Liver (tissue), 9 donors: ENCODE results near the gene GALNT1. TPM values are rescaled to one million over a fixed set of nuclear protein-coding genes. Genes with fewer than 3 reads are reported as not detected.

Source experiments
- DNase-seq: peaks from one replicate; pipeline ENCODE4 v3.0.0-alpha.2; 2017; ENCODE audit warnings: low spot score
- H3K27ac ChIP-seq, 2 donors: one replicate each; pipeline ENCODE4 v1.7.0; 2013; ENCODE audit warnings: inconsistent platforms in 2 of 2, low read length in 2 of 2, control low read depth in 1 of 2, low read depth in 1 of 2, mild to moderate bottlenecking in 1 of 2
- H3K27me3 ChIP-seq, 4 donors: one replicate each; pipeline versions ENCODE4 v1.6.1 to v1.7.0; 2013; ENCODE audit warnings: low read length in 3 of 4, inconsistent platforms in 1 of 4, mild to moderate bottlenecking in 1 of 4, moderate library complexity in 1 of 4; ENCODE audit not compliant: control insufficient read depth in 4 of 4, insufficient read depth in 4 of 4
- H3K36me3 ChIP-seq, 4 donors: one replicate each; pipeline versions ENCODE4 v1.6.1 to v1.7.0; 2013; ENCODE audit warnings: low read length in 3 of 4, mild to moderate bottlenecking in 3 of 4, low read depth in 1 of 4, moderate library complexity in 1 of 4; ENCODE audit not compliant: control insufficient read depth in 4 of 4, insufficient read depth in 3 of 4
- H3K4me1 ChIP-seq, 4 donors: one replicate each; pipeline versions ENCODE4 v1.6.1 to v1.7.0; 2013; ENCODE audit warnings: low read length in 3 of 4, mild to moderate bottlenecking in 3 of 4, moderate library complexity in 1 of 4; ENCODE audit not compliant: control insufficient read depth in 4 of 4, insufficient read depth in 4 of 4
- H3K4me3 ChIP-seq, 3 donors: one replicate each; pipeline versions ENCODE4 v1.6.1 to v1.7.0; 2013; ENCODE audit warnings: low read length in 3 of 3, control low read depth in 1 of 3, low read depth in 1 of 3, mild to moderate bottlenecking in 1 of 3
- H3K9ac ChIP-seq, 2 donors: one replicate each; pipeline ENCODE4 v1.7.0; 2013; ENCODE audit warnings: low read length in 2 of 2, mild to moderate bottlenecking in 2 of 2, moderate library complexity in 2 of 2, control low read depth in 1 of 2, low read depth in 1 of 2
- H3K9me3 ChIP-seq, 4 donors: one replicate each; pipeline versions ENCODE4 v1.6.1 to v1.7.0; 2013; ENCODE audit warnings: low read length in 3 of 4; ENCODE audit not compliant: control insufficient read depth in 4 of 4
- ATF3 ChIP-seq: IDR thresholded peaks from 2 replicates; pipeline ENCODE4 v1.6.1; 2016; ENCODE audit warnings: antibody characterized with exemption
- EGR1 ChIP-seq, 2 donors: IDR thresholded peaks; 2 replicates each; pipeline ENCODE4 v1.6.1; 2016 to 2018; ENCODE audit warnings: antibody characterized with exemption in 2 of 2, low read depth in 2 of 2
- FOXA1 ChIP-seq: IDR thresholded peaks from 2 replicates; pipeline ENCODE4 v1.6.1; 2016; ENCODE audit warnings: antibody characterized with exemption
- FOXA2 ChIP-seq: IDR thresholded peaks from 2 replicates; pipeline ENCODE4 v1.6.1; 2016; ENCODE audit warnings: antibody characterized with exemption
- GABPA ChIP-seq, 2 donors: IDR thresholded peaks in 1 of 2; conservative IDR thresholded peaks in 1 of 2; 2 replicates each; pipeline ENCODE4 v1.6.1; 2016; ENCODE audit warnings: antibody characterized with exemption in 2 of 2, mild to moderate bottlenecking in 1 of 2, moderate library complexity in 1 of 2
- HNF4A ChIP-seq, 2 donors: conservative IDR thresholded peaks; 2 replicates each; pipeline ENCODE4 v1.6.1; 2016; ENCODE audit warnings: antibody characterized with exemption in 2 of 2, mild to moderate bottlenecking in 2 of 2
- HNF4G ChIP-seq: IDR thresholded peaks from 2 replicates; pipeline ENCODE4 v1.6.1; 2016; ENCODE audit warnings: antibody characterized with exemption
- JUND ChIP-seq, 2 donors: IDR thresholded peaks; 2 replicates each; pipeline ENCODE4 v1.6.1; 2016; ENCODE audit warnings: antibody characterized with exemption in 2 of 2
- MAX ChIP-seq: IDR thresholded peaks from 2 replicates; pipeline ENCODE4 v1.6.1; 2016; ENCODE audit warnings: antibody characterized with exemption
- NR2F2 ChIP-seq: IDR thresholded peaks from 2 replicates; pipeline ENCODE4 v1.6.1; 2016; ENCODE audit warnings: antibody characterized with exemption
- RAD21 ChIP-seq, 2 donors: IDR thresholded peaks; 2 replicates each; pipeline ENCODE4 v1.6.1; 2016; ENCODE audit warnings: antibody characterized with exemption in 2 of 2, mild to moderate bottlenecking in 2 of 2
- REST ChIP-seq: IDR thresholded peaks from 2 replicates; pipeline ENCODE4 v1.6.1; 2016; ENCODE audit warnings: antibody characterized with exemption, mild to moderate bottlenecking
- RXRA ChIP-seq, 2 donors: IDR thresholded peaks; 2 replicates each; pipeline ENCODE4 v1.6.1; 2017 to 2018; ENCODE audit warnings: antibody characterized with exemption in 2 of 2, mild to moderate bottlenecking in 1 of 2
- SP1 ChIP-seq: IDR thresholded peaks from 2 replicates; pipeline ENCODE4 v1.6.1; 2018; ENCODE audit warnings: antibody characterized with exemption, mild to moderate bottlenecking
- TAF1 ChIP-seq: conservative IDR thresholded peaks from 2 replicates; pipeline ENCODE4 v1.6.1; 2016; ENCODE audit warnings: antibody characterized with exemption, mild to moderate bottlenecking
- YY1 ChIP-seq: IDR thresholded peaks from 2 replicates; pipeline ENCODE4 v1.6.1; 2016; ENCODE audit warnings: antibody characterized with exemption, mild to moderate bottlenecking
- WGBS: extraction: QIAGEN DNeasy Blood & Tissue Kit; methylation state at CpG from one replicate; pipeline ENCODE4 v1.1.7; 2013; 5-methylcytosine and 5-hydroxymethylcytosine counted together
- polyA plus RNA-seq, 2 donors: library from polyadenylated mRNA; stranded (reverse) in 1 of 2; unstranded in 1 of 2; fragments of 200-250 nt in 1 of 2; fragments of >200 nt in 1 of 2; fragmentation: Nextera tagmentation in 1 of 2; extraction: Ambion mirVana in 1 of 2; gene quantifications; one replicate each; pipeline versions ENCODE4 v1.2.1 to v1.2.3, GENCODE V29; 2013 to 2015
- total RNA-seq, 2 donors: library from RNA; depleted of rRNA; stranded (reverse); fragments of >200 nt; gene quantifications; one replicate each; pipeline ENCODE4 v1.2.3, GENCODE V29; 2014
- TF ChIP-seq, protein P1 (sequence below): IDR thresholded peaks from 2 replicates; pipeline ENCODE4 v1.6.1; 2016; ENCODE audit warnings: antibody characterized with exemption
- TF ChIP-seq, protein P2 (sequence below): fragments of 150-350 bp; IDR thresholded peaks from 2 replicates; pipeline ENCODE4 v1.5.1; 2017; ENCODE audit warnings: improper control_type of control experiment, low read depth, low read length; ENCODE audit not compliant: missing input control
- donor health status: healthy.
- donor health status: healthy.
- donor health status: healthy.
- donor health status: healthy.
- donor health status: healthy.

The GALNT1 gene
- total and polyA plus RNA-seq, 4 donors, result 13.9 to 42.2 (median 26.5) TPM

DNA sequence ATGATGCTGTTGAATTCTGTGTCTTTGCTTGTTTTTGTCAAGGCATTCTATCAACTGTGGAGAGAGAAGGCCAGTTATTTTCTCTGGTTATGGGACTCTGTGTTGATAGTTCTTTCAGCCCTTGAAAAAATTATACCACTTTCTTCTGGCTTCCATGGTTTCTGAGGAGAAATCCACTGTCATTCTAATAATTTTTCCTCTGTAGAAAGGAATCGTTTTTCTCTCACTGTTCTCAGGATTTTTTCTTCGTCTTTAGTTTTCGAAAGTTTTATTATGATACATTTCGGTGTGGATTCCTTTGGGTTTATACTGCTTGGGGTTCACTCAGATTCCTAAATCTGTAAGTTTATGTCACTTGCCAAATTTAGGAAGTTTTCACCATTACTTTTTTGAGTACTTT is 6.6 kb downstream of the GALNT1 start:
- no peak for DNase-seq
- 94% methylated on average over 4 of the region's 4 CpGs for WGBS
- H3K36me3 ChIP-seq, result no peaks in the 10 kb centered on the region
- peaks cover 0 to 3% (median 0%) of the 10 kb centered on the region in 4 donors for H3K9me3 ChIP-seq
- H3K27ac ChIP-seq, result no peak overlapping the region
- H3K27me3 ChIP-seq, result no peaks in the 10 kb centered on the region
- H3K9ac ChIP-seq, result no peak overlapping the region
- no peak overlapping the region for H3K4me3 ChIP-seq
- TF ChIP-seq ATF3 (no peak), TAF1 (no peak), HNF4G (no peak), GABPA (IDR thresholded peaks at IDR 0.05 in 1 of 2, conservative IDR thresholded peaks at IDR 0.05 in 1 of 2) (no peak), FOXA1 (no peak), REST (no peak), RXRA (IDR thresholded peaks at IDR 0.05) (no peak), YY1 (no peak), SP1 (no peak), EGR1 (IDR thresholded peaks at IDR 0.05; ENCODE audit: low read depth in 2 of 2) (no peak), HNF4A (conservative IDR thresholded peaks at IDR 0.05) (no peak), RAD21 (IDR thresholded peaks at IDR 0.05) (no peak), MAX (no peak), JUND (IDR thresholded peaks at IDR 0.05) (no peak), FOXA2 (no peak), NR2F2 (no peak)
- TF ChIP-seq, protein P1, sequence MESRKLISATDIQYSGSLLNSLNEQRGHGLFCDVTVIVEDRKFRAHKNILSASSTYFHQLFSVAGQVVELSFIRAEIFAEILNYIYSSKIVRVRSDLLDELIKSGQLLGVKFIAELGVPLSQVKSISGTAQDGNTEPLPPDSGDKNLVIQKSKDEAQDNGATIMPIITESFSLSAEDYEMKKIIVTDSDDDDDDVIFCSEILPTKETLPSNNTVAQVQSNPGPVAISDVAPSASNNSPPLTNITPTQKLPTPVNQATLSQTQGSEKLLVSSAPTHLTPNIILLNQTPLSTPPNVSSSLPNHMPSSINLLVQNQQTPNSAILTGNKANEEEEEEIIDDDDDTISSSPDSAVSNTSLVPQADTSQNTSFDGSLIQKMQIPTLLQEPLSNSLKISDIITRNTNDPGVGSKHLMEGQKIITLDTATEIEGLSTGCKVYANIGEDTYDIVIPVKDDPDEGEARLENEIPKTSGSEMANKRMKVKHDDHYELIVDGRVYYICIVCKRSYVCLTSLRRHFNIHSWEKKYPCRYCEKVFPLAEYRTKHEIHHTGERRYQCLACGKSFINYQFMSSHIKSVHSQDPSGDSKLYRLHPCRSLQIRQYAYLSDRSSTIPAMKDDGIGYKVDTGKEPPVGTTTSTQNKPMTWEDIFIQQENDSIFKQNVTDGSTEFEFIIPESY, result no peak
- TF ChIP-seq, protein P2, sequence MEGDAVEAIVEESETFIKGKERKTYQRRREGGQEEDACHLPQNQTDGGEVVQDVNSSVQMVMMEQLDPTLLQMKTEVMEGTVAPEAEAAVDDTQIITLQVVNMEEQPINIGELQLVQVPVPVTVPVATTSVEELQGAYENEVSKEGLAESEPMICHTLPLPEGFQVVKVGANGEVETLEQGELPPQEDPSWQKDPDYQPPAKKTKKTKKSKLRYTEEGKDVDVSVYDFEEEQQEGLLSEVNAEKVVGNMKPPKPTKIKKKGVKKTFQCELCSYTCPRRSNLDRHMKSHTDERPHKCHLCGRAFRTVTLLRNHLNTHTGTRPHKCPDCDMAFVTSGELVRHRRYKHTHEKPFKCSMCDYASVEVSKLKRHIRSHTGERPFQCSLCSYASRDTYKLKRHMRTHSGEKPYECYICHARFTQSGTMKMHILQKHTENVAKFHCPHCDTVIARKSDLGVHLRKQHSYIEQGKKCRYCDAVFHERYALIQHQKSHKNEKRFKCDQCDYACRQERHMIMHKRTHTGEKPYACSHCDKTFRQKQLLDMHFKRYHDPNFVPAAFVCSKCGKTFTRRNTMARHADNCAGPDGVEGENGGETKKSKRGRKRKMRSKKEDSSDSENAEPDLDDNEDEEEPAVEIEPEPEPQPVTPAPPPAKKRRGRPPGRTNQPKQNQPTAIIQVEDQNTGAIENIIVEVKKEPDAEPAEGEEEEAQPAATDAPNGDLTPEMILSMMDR, result no peak
- peaks cover 0 to 3% (median 0%) of the 10 kb centered on the region in 4 donors for H3K4me1 ChIP-seq
